Measurements from ENCODE around the gene PLEKHG1. TPM values are rescaled to one million over a fixed set of nuclear protein-coding genes. Genes with fewer than 3 reads are reported as not detected.

The PLEKHG1 gene
- total RNA-seq, 1 experiment from 2014 or later = 4.5 TPM

DNA sequence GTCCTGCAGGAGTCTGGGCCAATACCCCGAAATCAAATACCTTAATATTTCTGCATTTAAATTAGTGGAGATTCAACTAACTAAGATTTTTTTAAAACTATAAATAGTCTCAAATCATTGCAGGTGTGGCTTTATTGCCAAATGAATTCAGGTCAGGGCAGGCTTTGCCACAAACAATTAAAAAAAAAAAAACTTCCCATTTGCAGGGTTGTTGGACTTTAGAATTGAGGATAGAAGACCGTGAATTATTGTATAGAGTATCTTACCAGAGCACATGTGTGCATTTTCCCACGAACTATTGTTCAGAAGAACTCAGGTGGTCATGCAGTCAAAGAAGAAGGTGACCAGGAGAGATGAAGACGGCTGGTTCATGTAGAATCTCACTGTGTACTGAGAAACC lies 6.6 kb upstream of the PLEKHG1 start:
- Histone ChIP-seq H3K4me3 (ENCODE audit: low read depth, low read length, poor library complexity, severe bottlenecking) (no peak overlapping the region), H3K27ac (ENCODE audit: low read depth, low read length, poor library complexity, severe bottlenecking) (no peak overlapping the region), H3K27me3 (replicated peaks; ENCODE audit: insufficient read depth, low read depth, low read length, poor library complexity) (no peaks in the 10 kb centered on the region), H3K4me1 (ENCODE audit: insufficient read depth, low read length, poor library complexity, severe bottlenecking) (no peaks in the 10 kb centered on the region), H3K9me3 (ENCODE audit: low read depth, low read length, poor library complexity, severe bottlenecking) (no peaks in the 10 kb centered on the region), H3K36me3 (ENCODE audit: insufficient read depth, low read length, poor library complexity, severe bottlenecking) (no peaks in the 10 kb centered on the region)
- no peak for DNase-seq (ENCODE audit: low spot score)
- BruUV-seq (replicated peaks) = no TSS peak
- POLR2A ChIA-PET (ENCODE audit: low non-redundant PET) = no interaction called here
- CTCF ChIA-PET = no interaction called here
- intact Hi-C loops (cut with micrococcal nuclease; ENCODE audit: unreplicated experiment) = no loop called here
- no peak for TF ChIP-seq EZH2 (IDR thresholded peaks at IDR 0.05; ENCODE audit: borderline replicate concordance, low read depth, low read length, poor library complexity, severe bottlenecking)
- TF ChIP-seq, protein P1, sequence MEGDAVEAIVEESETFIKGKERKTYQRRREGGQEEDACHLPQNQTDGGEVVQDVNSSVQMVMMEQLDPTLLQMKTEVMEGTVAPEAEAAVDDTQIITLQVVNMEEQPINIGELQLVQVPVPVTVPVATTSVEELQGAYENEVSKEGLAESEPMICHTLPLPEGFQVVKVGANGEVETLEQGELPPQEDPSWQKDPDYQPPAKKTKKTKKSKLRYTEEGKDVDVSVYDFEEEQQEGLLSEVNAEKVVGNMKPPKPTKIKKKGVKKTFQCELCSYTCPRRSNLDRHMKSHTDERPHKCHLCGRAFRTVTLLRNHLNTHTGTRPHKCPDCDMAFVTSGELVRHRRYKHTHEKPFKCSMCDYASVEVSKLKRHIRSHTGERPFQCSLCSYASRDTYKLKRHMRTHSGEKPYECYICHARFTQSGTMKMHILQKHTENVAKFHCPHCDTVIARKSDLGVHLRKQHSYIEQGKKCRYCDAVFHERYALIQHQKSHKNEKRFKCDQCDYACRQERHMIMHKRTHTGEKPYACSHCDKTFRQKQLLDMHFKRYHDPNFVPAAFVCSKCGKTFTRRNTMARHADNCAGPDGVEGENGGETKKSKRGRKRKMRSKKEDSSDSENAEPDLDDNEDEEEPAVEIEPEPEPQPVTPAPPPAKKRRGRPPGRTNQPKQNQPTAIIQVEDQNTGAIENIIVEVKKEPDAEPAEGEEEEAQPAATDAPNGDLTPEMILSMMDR (conservative IDR thresholded peaks at IDR 0.05; ENCODE audit: low read depth, low read length) = no peak

DNA sequence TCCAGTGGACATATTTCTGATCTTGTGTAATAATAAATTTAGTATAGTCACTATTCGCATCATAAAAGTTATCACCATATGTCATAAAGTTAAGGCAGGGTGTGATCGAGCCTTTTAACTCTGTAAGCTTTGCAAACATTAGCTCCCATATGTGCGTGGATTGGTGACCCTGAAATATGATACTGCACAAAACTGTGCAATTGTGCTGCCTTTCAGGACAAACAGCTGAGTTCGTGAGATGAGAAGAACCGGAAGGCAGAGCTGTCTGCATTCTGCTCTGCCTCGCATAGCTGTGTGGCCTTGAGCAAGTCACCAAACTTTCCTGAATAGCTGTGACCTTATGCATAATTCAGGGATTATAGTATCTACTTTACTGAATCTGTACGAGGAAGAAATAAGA lies 3.2 kb upstream of the PLEKHG1 start:
- ChIA-PET POLR2A (ENCODE audit: low non-redundant PET) (no interaction called here), CTCF (no interaction called here)
- H3K36me3 ChIP-seq (ENCODE audit: insufficient read depth, low read length, poor library complexity, severe bottlenecking) = no peaks in the 10 kb centered on the region
- BruUV-seq (replicated peaks) = no TSS peak
- H3K4me3 ChIP-seq (ENCODE audit: low read depth, low read length, poor library complexity, severe bottlenecking) = no peak overlapping the region
- H3K27ac ChIP-seq (ENCODE audit: low read depth, low read length, poor library complexity, severe bottlenecking) = no peak overlapping the region
- intact Hi-C loops (cut with micrococcal nuclease; ENCODE audit: unreplicated experiment) = no loop called here
- TF ChIP-seq, protein P1 (conservative IDR thresholded peaks at IDR 0.05; ENCODE audit: low read depth, low read length) = no peak
- TF ChIP-seq EZH2 (IDR thresholded peaks at IDR 0.05; ENCODE audit: borderline replicate concordance, low read depth, low read length, poor library complexity, severe bottlenecking) = no peak
- H3K9me3 ChIP-seq (ENCODE audit: low read depth, low read length, poor library complexity, severe bottlenecking) = no peaks in the 10 kb centered on the region
- DNase-seq (ENCODE audit: low spot score) = no peak
- no peaks in the 10 kb centered on the region for H3K4me1 ChIP-seq (ENCODE audit: insufficient read depth, low read length, poor library complexity, severe bottlenecking)
- peaks cover 6% of the 10 kb centered on the region for H3K27me3 ChIP-seq (replicated peaks; ENCODE audit: insufficient read depth, low read depth, low read length, poor library complexity)

DNA sequence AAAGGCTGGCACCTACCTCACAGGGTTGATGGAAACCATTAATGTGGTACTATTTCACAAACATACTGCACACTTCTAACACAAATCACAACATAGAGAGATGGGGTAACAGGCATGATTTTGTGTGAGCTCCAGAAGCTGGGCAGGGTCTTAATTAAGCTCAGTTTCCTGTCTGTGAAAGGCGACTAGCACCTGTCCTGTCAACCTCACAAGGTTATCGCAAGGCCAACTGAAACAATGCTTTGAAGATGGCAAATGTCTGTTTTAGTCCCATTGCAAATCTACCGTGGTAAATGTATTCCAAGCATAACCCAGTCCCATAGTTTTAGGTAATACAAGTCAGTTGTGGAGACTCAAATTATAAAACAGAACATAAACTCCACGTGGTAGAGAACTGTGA lies 1.3 kb upstream of the PLEKHG1 start:
- ChIA-PET POLR2A (ENCODE audit: low non-redundant PET) (no interaction called here), CTCF (no interaction called here)
- Histone ChIP-seq H3K9me3 (ENCODE audit: low read depth, low read length, poor library complexity, severe bottlenecking) (no peaks in the 10 kb centered on the region), H3K36me3 (ENCODE audit: insufficient read depth, low read length, poor library complexity, severe bottlenecking) (no peaks in the 10 kb centered on the region), H3K4me1 (ENCODE audit: insufficient read depth, low read length, poor library complexity, severe bottlenecking) (no peaks in the 10 kb centered on the region), H3K27ac (ENCODE audit: low read depth, low read length, poor library complexity, severe bottlenecking) (no peak overlapping the region), H3K27me3 (replicated peaks; ENCODE audit: insufficient read depth, low read depth, low read length, poor library complexity) (peaks cover 11% of the 10 kb centered on the region), H3K4me3 (ENCODE audit: low read depth, low read length, poor library complexity, severe bottlenecking) (no peak overlapping the region)
- DNase-seq (ENCODE audit: low spot score) = no peak
- intact Hi-C loops (cut with micrococcal nuclease; ENCODE audit: unreplicated experiment) = no loop called here
- no peak for TF ChIP-seq EZH2 (IDR thresholded peaks at IDR 0.05; ENCODE audit: borderline replicate concordance, low read depth, low read length, poor library complexity, severe bottlenecking)
- TF ChIP-seq, protein P1 (conservative IDR thresholded peaks at IDR 0.05; ENCODE audit: low read depth, low read length) = no peak
- no TSS peak for BruUV-seq (replicated peaks)
